GM18907 (cell line): ENCODE data around the gene MAP3K6.
"Not testable (repeated sequence)": the region's sequence is repeated elsewhere in the genome, so short reads cannot be mapped to it uniquely, and the experiment has no call there.

ENCODE experiments used
- ATAC-seq: cut with Tn5 transposase; IDR thresholded peaks from one replicate; pipeline ENCODE4 v1.9.1; 2021; ENCODE audit warnings: mild to moderate bottlenecking, moderate library complexity; ENCODE audit not compliant: unreplicated experiment

Gene MAP3K6

GRCh38 chr1:27366411-27367159, at the start of gene MAP3K6:
MAP3K6 (minus strand) TSS chr1:27366961; CDS start chr1:27366597, 364 bp downstream.
- ATAC-seq: peak; percentile 31

- ATAC-seq: no peak
Observed at GRCh38 chr1:27414091-27414490, 47.3 kb upstream of the MAP3K6 start.

GRCh38 chr1:27413004-27413403, 46.2 kb upstream of the MAP3K6 start:
- ATAC-seq: no peak

GRCh38 chr1:27412502-27412901, 45.7 kb upstream of the MAP3K6 start:
- no peak for ATAC-seq

- ATAC-seq: no peak
Observed at GRCh38 chr1:27410709-27411108, 43.9 kb upstream of the MAP3K6 start.

- no peak for ATAC-seq
Observed at GRCh38 chr1:27409669-27410068, 42.9 kb upstream of the MAP3K6 start.

- no peak for ATAC-seq
Observed at GRCh38 chr1:27408151-27408550, 41.4 kb upstream of the MAP3K6 start.

GRCh38 chr1:27406791-27407190, 40.0 kb upstream of the MAP3K6 start:
- not testable (repeated sequence) for ATAC-seq

GRCh38 chr1:27406362-27406680, 39.6 kb upstream of the MAP3K6 start:
- no peak for ATAC-seq

GRCh38 chr1:27405598-27406361, 39.0 kb upstream of the MAP3K6 start:
- ATAC-seq: not testable (repeated sequence)

GRCh38 chr1:27405074-27405473, 38.3 kb upstream of the MAP3K6 start:
- no peak for ATAC-seq

GRCh38 chr1:27403931-27404330, 37.2 kb upstream of the MAP3K6 start:
- peak; percentile 18 for ATAC-seq

GRCh38 chr1:27403065-27403726, 36.4 kb upstream of the MAP3K6 start:
- peak; percentile 43 for ATAC-seq

GRCh38 chr1:27402349-27402754, 35.6 kb upstream of the MAP3K6 start:
- no peak for ATAC-seq

GRCh38 chr1:27400963-27401341, 34.2 kb upstream of the MAP3K6 start:
- ATAC-seq: no peak

GRCh38 chr1:27400082-27400962, 33.6 kb upstream of the MAP3K6 start:
- ATAC-seq: no peak

GRCh38 chr1:27399251-27400025, 32.7 kb upstream of the MAP3K6 start:
- ATAC-seq: no peak

- ATAC-seq: no peak
Observed at GRCh38 chr1:27398405-27399149, 31.8 kb upstream of the MAP3K6 start.

- no peak for ATAC-seq
Observed at GRCh38 chr1:27397749-27398148, 31.0 kb upstream of the MAP3K6 start.
